Heart right ventricle (tissue), 16 donors: ENCODE results near the gene KHSRP. TPM values are rescaled to one million over a fixed set of nuclear protein-coding genes. Genes with fewer than 3 reads are reported as not detected.
A peak's percentile ranks its signal among the peaks of the same experiment; 100 is the strongest.

Source experiments
- ATAC-seq, 8 donors: fragments of 200-7000 bp; cut with Tn5 transposase; one replicate each; pipeline ENCODE4 v1.9.1; 2020; ENCODE audit warnings: mild to moderate bottlenecking in 8 of 8, moderate library complexity in 8 of 8, moderate number of reproducible peaks in 1 of 8
- DNase-seq, 2 donors: peaks; one replicate each; pipeline ENCODE4 v3.0.0-alpha.2; 2020
- H3K27ac ChIP-seq, 10 donors: fragments of 200-600 bp; sonication (generic) in 2 of 10; one replicate each; pipeline versions ENCODE4 v1.5.0 to v1.8.0; 2020 to 2022; ENCODE audit warnings: mild to moderate bottlenecking in 3 of 10
- H3K27me3 ChIP-seq, 7 donors: fragments of 200-600 bp; one replicate each; pipeline ENCODE4 v1.8.0; 2021 to 2022; ENCODE audit warnings: mild to moderate bottlenecking in 2 of 7
- H3K36me3 ChIP-seq, 9 donors: fragments of 200-600 bp; sonication (generic) in 1 of 9; one replicate each; pipeline versions ENCODE4 v1.5.0 to v1.8.0; 2020 to 2022; ENCODE audit warnings: mild to moderate bottlenecking in 2 of 9
- H3K4me1 ChIP-seq, 9 donors: fragments of 200-600 bp; sonication (generic) in 1 of 9; one replicate each; pipeline versions ENCODE4 v1.5.0 to v1.8.0; 2020 to 2022; ENCODE audit warnings: mild to moderate bottlenecking in 4 of 9
- H3K4me3 ChIP-seq, 10 donors: fragments of 200-600 bp; sonication (generic) in 2 of 10; one replicate each; pipeline versions ENCODE4 v1.5.0 to v1.8.0; 2020 to 2022; ENCODE audit warnings: mild to moderate bottlenecking in 7 of 10, moderate library complexity in 2 of 10
- H3K9me3 ChIP-seq, 11 donors: fragments of 200-600 bp in 10 of 11; sonication (generic) in 2 of 11; one replicate each; pipeline versions ENCODE4 v1.5.0 to v1.8.0; 2013 to 2022; ENCODE audit warnings: mild to moderate bottlenecking in 2 of 11, control low read depth in 1 of 11, moderate library complexity in 1 of 11
- CTCF ChIP-seq, 9 donors: fragments of 200-600 bp; sonication (generic) in 2 of 9; IDR thresholded peaks; one replicate each; pipeline versions ENCODE4 v1.5.0 to v1.8.0; 2021 to 2022; ENCODE audit warnings: antibody characterized with exemption in 9 of 9, mild to moderate bottlenecking in 5 of 9, moderate library complexity in 1 of 9
- WGBS, 2 donors: extraction: QIAGEN DNeasy Blood & Tissue Kit; methylation state at CpG; one replicate each; pipeline ENCODE4 v1.1.7; 2013; ENCODE audit warnings: inconsistent platforms in 1 of 2; 5-methylcytosine and 5-hydroxymethylcytosine counted together
- intact Hi-C, 10 donors: fragments of 100-400 bp; cut with DNase I; formaldehyde crosslinking; loops; one replicate each; pipeline versions ENCODE4 v1.11.1 to v1.14.2; 2022
- polyA plus RNA-seq, 2 donors: library from polyadenylated mRNA; stranded (reverse); fragments of 200-250 nt; gene quantifications; one replicate each; pipeline ENCODE4 v1.2.3, GENCODE V29; 2013
- total RNA-seq, 10 donors: library from RNA; stranded (reverse); fragmentation: NEBNext Ultra II Directional in 3 of 10; extraction: Animal tissue kit (Norgen Biotek cat#: 25700) in 3 of 10; gene quantifications; one replicate each; pipeline versions ENCODE4 v1.2.1 to v1.2.4, GENCODE V29; 2021 to 2023
- donor health status: Arrhythmogenic right ventricular cardiomyopathy.
- donor health status: ischemic (EF 13 %, LVEDD 7.1; RV severe dilation, severe dysfunction).
- donor health status: healthy with polysubstance abuse.
- donor health status: DM: no; HTN: yes; CAD: no.
- donor health status: DM: no; HTN: no; CAD: no.
- donor health status: ischemic (EF 25% LVEDD 6.9; RV normal size, moderate dysfunction).
- donor health status: ischemic (EF 25% LVEDD 5.7; RV mildly dilated, moderate dysfunction).
- donor health status: healthy.
- donor health status: DM: yes; HTN: yes; CAD: no.
- donor health status: Ischemic cardiomyopathy.
- donor health status: ischemic (EF 35%, LVEDD 5.7; RV mildly dilated, moderate dysfunction).
- donor health status: nonischemic (EF 11% LVEDD 7.7; RV severe dilation, severe dysfunction).
- donor health status: DM: yes; HTN: yes; CAD: no.
- donor health status: PGD.
- donor health status: ischemic (EF 29% LVEDD 5.4; RV normal size, mild dysfunction).
- donor health status: nonischemic (EF 23%, LVEDD 6.1; RV moderate dilation, normal function).

Gene KHSRP
- total and polyA plus RNA-seq, 12 donors: 50.9 to 125 (median 86.4) TPM

- 94% methylated on average over 4 of the region's 4 CpGs for WGBS, 2 donors
- Histone ChIP-seq H3K4me1 (no peaks in the 10 kb centered on the region), H3K36me3 (peaks cover 0 to 2% (median 0%) of the 10 kb centered on the region in 9 donors)
Observed at GRCh38 chr19:6439743-6440142, 15.1 kb upstream of the KHSRP start.

GRCh38 chr19:6433663-6434062 is 9.1 kb upstream of the KHSRP start, which contains the start of gene SLC25A41:
TSS of gene SLC25A41 (minus strand) at chr19:6433763. CDS start at chr19:6433693, 70 bp downstream.
- Histone ChIP-seq H3K27me3 (no peaks in the 10 kb centered on the region), H3K36me3 (no peaks in the 10 kb centered on the region), H3K9me3 (no peaks in the 10 kb centered on the region), H3K4me3 (no peak within 1 kb of the TSS), H3K4me1 (no peaks in the 10 kb centered on the region), H3K27ac (no peak within 1 kb of the TSS)
- no peak for TF ChIP-seq CTCF (IDR thresholded peaks at IDR 0.05)
- DNase-seq (no peak), ATAC-seq (no peak)
- intact Hi-C loops: no loop called here
- 91 to 93% methylated on average over 10 of the region's 10 CpGs for WGBS, 2 donors

More at GRCh38 chr19:6439743-6440142, 15.1 kb upstream of the KHSRP start:
- no peak for TF ChIP-seq CTCF (IDR thresholded peaks at IDR 0.05)
- Histone ChIP-seq H3K4me3 (no peak overlapping the region), H3K27ac (no peak overlapping the region), H3K27me3 (no peaks in the 10 kb centered on the region), H3K9me3 (no peaks in the 10 kb centered on the region)
- intact Hi-C loops: no loop called here
- no peak for ATAC-seq
- no peak for DNase-seq

GRCh38 chr19:6433165-6433564 is 8.6 kb upstream of the KHSRP start:
- ATAC-seq: no peak
- no peak for TF ChIP-seq CTCF (IDR thresholded peaks at IDR 0.05)
- Histone ChIP-seq H3K27ac (no peak overlapping the region), H3K27me3 (no peaks in the 10 kb centered on the region), H3K9me3 (no peaks in the 10 kb centered on the region), H3K36me3 (no peaks in the 10 kb centered on the region), H3K4me3 (no peak overlapping the region), H3K4me1 (no peaks in the 10 kb centered on the region)
- intact Hi-C loops: no loop called here
- DNase-seq: no peak
- WGBS, 2 donors: 82 to 88% methylated on average over 11 of the region's 11 CpGs

GRCh38 chr19:6431891-6432290 is 7.3 kb upstream of the KHSRP start:
- ATAC-seq (peak in 1 of 8 donors; percentile 11), DNase-seq (no peak)
- WGBS, 2 donors: 91 to 93% methylated on average over 11 of the region's 11 CpGs
- TF ChIP-seq CTCF (IDR thresholded peaks at IDR 0.05): no peak
- intact Hi-C loops: no loop called here
- Histone ChIP-seq H3K27me3 (no peaks in the 10 kb centered on the region), H3K4me1 (no peaks in the 10 kb centered on the region), H3K9me3 (no peaks in the 10 kb centered on the region), H3K27ac (no peak overlapping the region), H3K4me3 (no peak overlapping the region), H3K36me3 (no peaks in the 10 kb centered on the region)
